HepG2 (cell line): Measurements from ENCODE around the gene SELENOM. TPM values are rescaled to one million over a fixed set of nuclear protein-coding genes. Genes with fewer than 3 reads are reported as not detected.
A peak's percentile ranks its signal among the peaks of the same experiment; 100 is the strongest.

ENCODE experiments used
- CBX1 ChIP-seq: IDR thresholded peaks from one replicate; pipeline ENCODE4 v1.6.1; 2016; ENCODE audit warnings: antibody characterized with exemption, low read depth
- CEBPG ChIP-seq: IDR thresholded peaks from 2 replicates; pipeline ENCODE4 v1.6.1; 2016
- CENPT ChIP-seq: sonication (generic); formaldehyde crosslinking; IDR thresholded peaks from 2 replicates; pipeline ENCODE4 v1.8.0; 2022; ENCODE audit warnings: low read depth, mild to moderate bottlenecking, moderate library complexity, missing genetic modification reagents
- CREB3 ChIP-seq: sonication (generic); formaldehyde crosslinking; IDR thresholded peaks from 2 replicates; pipeline ENCODE4 v1.5.0; 2020; ENCODE audit warnings: missing genetic modification reagents
- CTCF ChIP-seq: sonication (generic); formaldehyde crosslinking; IDR thresholded peaks from 2 replicates; pipeline ENCODE4 v1.5.0; 2020; ENCODE audit warnings: mild to moderate bottlenecking, missing genetic modification reagents, moderate library complexity
- FOXK1 ChIP-seq: sonication (generic); formaldehyde crosslinking; IDR thresholded peaks from 2 replicates; pipeline ENCODE4 v1.4.0; 2020; ENCODE audit warnings: low read depth, missing genetic modification reagents, borderline replicate concordance
- FOXO1 ChIP-seq: sonication (generic); formaldehyde crosslinking; IDR thresholded peaks from 2 replicates; pipeline ENCODE4 v1.4.0; 2020; ENCODE audit warnings: missing genetic modification reagents
- IRF2 ChIP-seq: IDR thresholded peaks from 2 replicates; pipeline ENCODE4 v1.6.1; 2018; ENCODE audit warnings: missing genetic modification reagents, missing compliant biosample characterization
- JUND ChIP-seq: sonication (generic); formaldehyde crosslinking; IDR thresholded peaks from 2 replicates; pipeline ENCODE4 v1.8.0; 2022; ENCODE audit warnings: mild to moderate bottlenecking, missing genetic modification reagents
- KLF13 ChIP-seq: sonication (generic); formaldehyde crosslinking; IDR thresholded peaks from 2 replicates; pipeline ENCODE4 v1.4.0; 2020; ENCODE audit warnings: mild to moderate bottlenecking, missing genetic modification reagents
- NR1H2 ChIP-seq: sonication (generic); formaldehyde crosslinking; IDR thresholded peaks from 2 replicates; pipeline ENCODE4 v1.8.1; 2022; ENCODE audit warnings: low read depth, missing genetic modification reagents, borderline replicate concordance
- RBM39 ChIP-seq: fragments of 200-400 bp; formaldehyde crosslinking; IDR thresholded peaks from one replicate; pipeline ENCODE4 v1.6.1; 2018; ENCODE audit warnings: antibody characterized with exemption, mild to moderate bottlenecking, low read depth, low read length; ENCODE audit not compliant: poor library complexity, severe bottlenecking
- SAP130 ChIP-seq: IDR thresholded peaks from 2 replicates; pipeline ENCODE4 v1.6.1; 2016; ENCODE audit warnings: low read depth
- SOX5 ChIP-seq: IDR thresholded peaks from 2 replicates; pipeline ENCODE4 v1.6.1; 2016; ENCODE audit warnings: borderline replicate concordance
- TEAD3 ChIP-seq: optimal IDR thresholded peaks from 2 replicates; pipeline ENCODE3; 2016; ENCODE audit warnings: borderline replicate concordance
- ZBTB10 ChIP-seq: sonication (generic); formaldehyde crosslinking; IDR thresholded peaks from 2 replicates; pipeline ENCODE4 v1.4.0; 2020; ENCODE audit warnings: missing genetic modification reagents, borderline replicate concordance
- ZNF772 ChIP-seq: sonication (generic); formaldehyde crosslinking; IDR thresholded peaks from 2 replicates; pipeline ENCODE4 v1.5.0; 2020; ENCODE audit warnings: mild to moderate bottlenecking, missing genetic modification reagents
- ZNF792 ChIP-seq: IDR thresholded peaks from 2 replicates; pipeline ENCODE4 v1.6.1; 2016
- ZNF800 ChIP-seq: sonication (generic); formaldehyde crosslinking; IDR thresholded peaks from 2 replicates; pipeline ENCODE4 v1.4.0; 2020; ENCODE audit warnings: missing genetic modification reagents
- ZSCAN29 ChIP-seq: sonication (generic); formaldehyde crosslinking; conservative IDR thresholded peaks from 2 replicates; pipeline ENCODE4 v1.4.0; 2020; ENCODE audit warnings: mild to moderate bottlenecking, missing genetic modification reagents
- polyA plus RNA-seq, 8 experiments: library from polyadenylated mRNA; depleted of rRNA in 3 of 8; stranded (reverse) in 7 of 8; unstranded in 1 of 8; fragments of >200 nt; fragmentation: Illumina TruSeq in 4 of 8; extraction: Trizol in 4 of 8; gene quantifications; 2 replicates each; pipeline versions ENCODE4 v1.2.1 to v1.2.3, GENCODE V29; 2011 to 2016; ENCODE audit warnings: low read depth in 4 of 8, missing spikeins in 1 of 8, mixed read lengths in 1 of 8; ENCODE audit not compliant: insufficient read depth in 1 of 8
- total RNA-seq, 5 experiments: library from RNA; depleted of rRNA; stranded (reverse); fragments of >200 nt; fragmentation: Illumina TruSeq; extraction: Trizol; gene quantifications; 2 replicates each; pipeline ENCODE4 v1.2.3, GENCODE V29; 2016; ENCODE audit warnings: low read depth in 1 of 5
- TF ChIP-seq, protein P1 (sequence below): sonication (generic); formaldehyde crosslinking; IDR thresholded peaks from 2 replicates; pipeline ENCODE4 v1.5.1; 2020; ENCODE audit warnings: mild to moderate bottlenecking, missing genetic modification reagents, borderline replicate concordance
- TF ChIP-seq, protein P2 (sequence below): sonication (generic); formaldehyde crosslinking; IDR thresholded peaks from 2 replicates; pipeline ENCODE4 v1.4.0; 2020; ENCODE audit warnings: mild to moderate bottlenecking, missing genetic modification reagents

The SELENOM gene
- total and polyA plus RNA-seq, 2 of the 13 experiments (the other 11 are each of a cell fraction or from before 2014, with no cell fraction given): 4.1 to 4.3 TPM

DNA sequence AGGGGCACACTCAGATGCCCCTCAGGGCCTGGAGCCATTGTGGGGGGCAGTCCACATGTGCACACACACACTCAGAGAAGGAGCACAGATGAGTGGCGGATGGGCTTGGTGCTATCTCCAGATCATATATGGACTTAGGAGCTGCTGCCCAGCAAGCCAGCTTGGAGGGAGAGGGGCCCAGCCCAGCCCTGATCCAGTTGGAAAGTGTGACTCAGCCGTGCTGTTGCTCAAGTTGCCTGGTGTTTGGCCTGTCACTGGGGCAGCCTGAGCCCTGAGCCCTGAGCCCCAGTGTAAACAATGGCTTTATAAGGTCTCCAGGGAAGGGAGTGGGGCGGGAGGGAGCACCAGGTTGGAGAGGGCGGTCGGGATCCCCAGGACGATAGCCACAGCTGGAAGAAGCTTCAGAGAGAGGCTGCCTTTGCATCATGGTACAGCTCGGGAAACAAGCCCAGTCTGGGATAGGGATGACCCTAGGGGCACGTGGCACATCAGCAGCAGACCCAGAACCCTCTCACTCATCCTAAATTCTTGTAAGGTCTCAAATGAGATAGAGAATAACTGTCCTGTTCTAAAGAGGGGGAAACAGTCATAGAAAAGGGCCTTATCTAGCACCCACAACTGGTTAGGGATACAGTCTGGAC is 4.8 kb downstream of the SELENOM start (continued):
- TF ChIP-seq, protein P1, sequence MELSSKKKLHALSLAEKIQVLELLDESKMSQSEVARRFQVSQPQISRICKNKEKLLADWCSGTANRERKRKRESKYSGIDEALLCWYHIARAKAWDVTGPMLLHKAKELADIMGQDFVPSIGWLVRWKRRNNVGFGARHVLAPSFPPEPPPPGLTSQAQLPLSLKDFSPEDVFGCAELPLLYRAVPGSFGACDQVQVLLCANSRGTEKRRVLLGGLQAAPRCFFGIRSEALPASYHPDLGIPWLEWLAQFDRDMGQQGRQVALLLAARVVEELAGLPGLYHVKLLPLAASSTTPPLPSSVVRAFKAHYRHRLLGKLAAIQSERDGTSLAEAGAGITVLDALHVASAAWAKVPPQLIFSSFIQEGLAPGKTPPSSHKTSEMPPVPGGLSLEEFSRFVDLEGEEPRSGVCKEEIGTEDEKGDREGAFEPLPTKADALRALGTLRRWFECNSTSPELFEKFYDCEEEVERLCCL (CRISPR knock-in tag): no peak
- TF ChIP-seq CENPT (CRISPR knock-in tag) (no peak), CREB3 (CRISPR knock-in tag) (no peak), SOX5 (CRISPR knock-in tag) (peak; percentile 45; the same call in 1 of the 2 replicates), CBX1 (no peak), NR1H2 (0 out of 2 replicates have a peak, but pooled peaks have one; percentile 45), ZNF772 (0 out of 2 replicates have a peak, but pooled peaks have one; percentile 30), ZBTB10 (CRISPR knock-in tag) (peak; percentile 97), ZNF792 (CRISPR knock-in tag) (peak; percentile 58; the same call in 1 of the 2 replicates), ZSCAN29 (no peak), ZNF800 (CRISPR knock-in tag) (no peak), IRF2 (CRISPR knock-in tag) (peak; percentile 34; the same call in 1 of the 2 replicates), KLF13 (no peak), SAP130 (CRISPR knock-in tag) (peak; percentile 79), JUND (peak; percentile 88), RBM39 (peak; percentile 38), FOXK1 (CRISPR knock-in tag) (peak; percentile 56; the same call in 1 of the 2 replicates), CTCF (CRISPR knock-in tag) (peak; percentile 17), CEBPG (CRISPR knock-in tag) (peak; percentile 76), TEAD3 (CRISPR knock-in tag) (no peak), FOXO1 (CRISPR knock-in tag) (peak; percentile 67; the same call in 1 of the 2 replicates)
- TF ChIP-seq, protein P2, sequence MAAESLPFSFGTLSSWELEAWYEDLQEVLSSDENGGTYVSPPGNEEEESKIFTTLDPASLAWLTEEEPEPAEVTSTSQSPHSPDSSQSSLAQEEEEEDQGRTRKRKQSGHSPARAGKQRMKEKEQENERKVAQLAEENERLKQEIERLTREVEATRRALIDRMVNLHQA: no peak
